ENCODE data around the gene CEP170B.
"Not testable (repeated sequence)": the region's sequence is repeated elsewhere in the genome, so short reads cannot be mapped to it uniquely, and the experiment has no call there.

The CEP170B gene

DNA sequence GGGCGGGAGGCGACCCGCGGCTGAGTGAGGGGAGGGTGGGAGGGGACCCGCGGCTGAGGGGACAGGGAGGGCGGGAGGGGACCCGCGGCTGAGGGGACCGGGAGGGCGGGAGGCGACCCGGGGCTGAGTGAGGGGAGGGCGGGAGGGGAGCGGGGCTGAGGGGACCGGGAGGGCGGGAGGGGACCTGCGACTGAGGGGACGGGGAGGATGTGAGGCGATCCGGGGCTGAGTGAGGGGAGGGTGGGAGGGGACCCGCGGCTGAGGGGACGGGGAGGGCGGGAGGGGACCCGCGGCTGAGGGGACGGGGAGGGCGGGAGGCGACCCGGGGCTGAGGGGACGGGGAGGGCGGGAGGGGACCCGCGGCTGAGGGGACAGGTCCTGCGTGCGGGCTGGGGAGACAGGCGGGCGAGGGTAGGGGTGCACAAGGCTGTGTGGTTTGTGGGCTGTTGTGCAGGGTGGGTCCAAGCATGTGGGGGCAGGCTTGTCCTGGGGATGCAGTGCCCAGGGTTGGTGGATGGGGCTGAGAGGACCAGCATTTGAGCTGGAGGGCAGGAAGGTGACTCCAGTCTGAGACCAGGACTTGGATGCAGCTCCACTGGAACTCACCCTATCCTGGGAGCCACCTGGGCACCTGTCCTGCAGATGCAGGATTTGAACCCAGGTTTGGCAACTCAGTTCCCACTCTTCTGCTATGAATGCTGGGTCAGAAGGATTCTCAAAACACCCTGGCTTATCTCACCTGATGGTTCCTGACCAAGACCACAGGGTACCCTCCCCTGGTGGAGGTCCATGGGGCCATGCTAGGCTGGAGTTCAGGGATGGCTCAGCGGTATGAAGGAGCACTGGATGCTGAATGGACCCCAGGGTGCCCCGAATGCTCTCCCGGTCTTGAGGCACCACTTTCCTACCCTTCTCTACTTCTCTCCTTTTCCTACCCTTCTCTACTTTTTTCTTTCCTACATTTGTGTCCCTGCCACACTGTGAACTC lies 69.0 kb downstream of the CEP170B start:
- no peak for DNase-seq

DNA sequence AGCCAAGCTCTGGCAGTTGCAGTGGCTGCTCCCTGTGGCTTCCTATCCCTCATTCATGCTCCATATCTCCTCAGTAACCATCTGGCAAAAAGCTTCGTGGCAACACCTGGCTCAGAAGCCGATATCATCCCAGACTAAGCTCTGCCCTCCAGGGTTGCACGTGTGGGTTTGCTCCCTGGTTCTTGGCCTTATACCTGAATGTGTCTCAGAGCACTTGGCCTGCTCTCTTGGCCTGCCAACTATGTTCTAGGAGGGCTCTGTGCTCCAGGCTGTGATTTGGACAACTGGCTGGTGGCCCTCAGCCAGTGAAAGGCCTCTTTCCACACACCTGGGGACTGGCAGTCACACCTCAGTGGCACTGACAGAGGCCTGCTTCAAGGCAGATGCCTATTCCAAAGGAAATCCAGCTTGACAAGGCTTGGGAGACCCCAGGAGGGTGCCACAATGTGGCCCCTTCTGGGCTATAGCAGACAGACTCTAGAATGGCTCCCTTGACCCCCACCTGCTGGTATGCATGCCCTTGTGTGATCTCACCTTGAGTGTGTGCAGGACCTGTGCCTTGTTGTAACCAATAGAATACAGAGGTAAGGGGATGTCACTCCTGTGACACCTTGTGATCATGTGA lies 70.1 kb downstream of the CEP170B start:
- DNase-seq = no peak

- no peak for DNase-seq
Measured at GRCh38 chr14:104935955-104936354, 70.9 kb downstream of the CEP170B start.

DNA sequence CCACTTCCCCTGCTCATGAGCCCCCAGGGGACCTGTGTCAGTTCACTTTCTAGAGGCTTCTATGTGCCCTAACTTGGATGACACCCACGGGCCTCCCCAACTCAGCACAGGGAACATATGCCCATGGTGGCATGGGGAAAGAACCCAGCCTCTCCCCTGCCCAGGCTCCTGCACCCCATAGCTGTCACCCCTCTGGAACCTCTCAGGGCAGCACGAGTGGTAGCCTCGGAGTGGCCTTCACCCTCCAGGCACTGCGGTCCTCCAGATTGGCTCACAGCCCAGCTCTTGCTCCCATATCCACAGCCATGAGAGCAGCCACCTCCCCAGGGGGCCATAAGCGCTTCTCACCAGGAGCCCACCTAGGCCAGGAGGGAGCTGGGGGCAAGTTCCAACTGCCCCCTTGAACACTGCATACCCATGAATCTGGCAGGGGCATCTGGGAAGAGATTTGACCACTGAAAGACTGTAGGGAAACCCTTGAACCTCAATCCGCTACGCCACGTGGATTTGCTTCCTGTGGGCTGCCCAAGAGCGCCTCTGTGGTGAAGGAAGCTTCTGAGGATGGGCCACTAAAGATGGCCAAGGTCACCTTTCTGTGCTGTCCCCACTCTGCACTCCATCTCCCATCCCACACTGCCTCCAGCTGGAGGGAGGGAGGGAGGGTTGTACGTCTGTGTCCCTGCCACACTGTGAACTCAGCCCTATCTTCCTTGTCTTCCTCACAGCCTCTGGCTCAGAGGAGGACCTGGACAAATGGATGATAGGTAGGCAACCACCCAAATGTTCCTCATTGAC lies 71.5 kb downstream of the CEP170B start:
- no peak for DNase-seq

DNA sequence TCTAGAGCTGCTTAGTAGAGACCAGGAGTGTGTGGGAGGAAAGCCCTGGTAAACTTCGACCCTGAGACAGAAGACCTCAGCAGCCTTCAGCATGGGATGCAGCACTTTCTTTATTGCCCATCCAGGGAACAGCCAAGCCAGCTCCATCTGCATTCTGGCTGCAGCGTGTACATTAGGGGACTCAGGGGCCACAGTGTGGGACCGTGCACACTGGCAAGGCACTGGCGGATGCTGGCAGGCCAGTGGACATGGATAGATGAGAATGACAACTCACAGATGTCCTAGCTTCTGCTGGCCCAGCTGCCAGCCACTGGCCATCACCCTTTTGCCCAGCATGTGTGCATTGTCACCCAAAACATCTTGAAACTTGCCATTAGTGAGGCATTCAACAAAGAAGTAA lies 72.1 kb downstream of the CEP170B start:
- DNase-seq = no peak

GRCh38 chr14:104937694-104938365 lies 72.8 kb downstream of the CEP170B start:
- no peak for DNase-seq

- no peak for DNase-seq
Measured at GRCh38 chr14:104938436-104938835, 73.4 kb downstream of the CEP170B start.

DNA sequence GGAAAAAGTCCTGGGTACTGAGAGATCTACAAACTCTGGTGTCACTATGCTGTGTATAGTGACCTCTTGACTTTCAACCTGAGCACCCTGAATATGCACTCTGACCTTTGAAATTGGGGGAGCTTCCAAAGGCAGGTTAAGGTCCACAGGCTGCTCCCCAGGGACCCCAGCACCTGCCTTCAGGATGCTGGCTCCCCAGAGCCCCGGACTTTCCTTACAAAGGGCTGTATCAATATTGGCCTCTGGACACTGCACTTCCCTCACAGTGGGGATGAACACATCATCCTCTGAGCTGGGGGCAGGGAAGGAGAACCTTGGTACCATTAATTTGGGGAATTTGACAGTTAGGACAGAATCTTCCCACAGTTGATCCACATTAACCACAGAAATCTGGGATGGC lies 73.9 kb downstream of the CEP170B start:
- DNase-seq = no peak

GRCh38 chr14:104939666-104940410 lies 74.8 kb downstream of the CEP170B start:
- DNase-seq = no peak

DNA sequence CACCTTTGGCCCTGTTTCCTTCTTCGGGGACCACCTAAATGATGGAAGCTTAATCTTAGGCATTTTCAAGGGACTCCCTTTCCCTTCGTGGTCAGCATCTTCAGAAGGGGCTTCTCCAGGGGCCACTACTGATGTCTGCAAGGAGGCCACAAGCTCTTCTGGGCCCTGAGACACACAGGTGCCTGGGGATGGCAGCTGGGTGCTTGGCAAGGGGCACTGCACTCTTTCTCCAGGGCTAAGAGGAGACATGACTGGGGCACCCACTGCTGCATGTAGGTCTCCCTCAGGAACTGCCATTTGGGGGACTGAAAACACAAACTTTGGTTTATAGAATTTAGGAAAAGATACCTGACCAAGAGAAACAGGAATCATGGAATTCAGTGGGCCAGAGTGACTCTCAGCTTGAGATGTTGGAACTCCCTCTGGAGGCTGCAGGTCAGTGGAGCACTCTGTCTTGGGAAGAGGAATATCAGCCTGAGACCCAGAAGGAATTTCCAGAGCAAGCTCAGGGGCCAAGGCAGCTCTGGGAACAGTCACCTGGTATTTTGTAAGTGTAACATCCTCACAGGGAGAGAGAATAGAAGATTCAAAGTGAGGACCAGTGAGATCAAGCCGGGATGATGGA lies 75.6 kb downstream of the CEP170B start:
- no peak for DNase-seq

- DNase-seq = no peak
Measured at GRCh38 chr14:104941508-104942365, 76.7 kb downstream of the CEP170B start.

DNA sequence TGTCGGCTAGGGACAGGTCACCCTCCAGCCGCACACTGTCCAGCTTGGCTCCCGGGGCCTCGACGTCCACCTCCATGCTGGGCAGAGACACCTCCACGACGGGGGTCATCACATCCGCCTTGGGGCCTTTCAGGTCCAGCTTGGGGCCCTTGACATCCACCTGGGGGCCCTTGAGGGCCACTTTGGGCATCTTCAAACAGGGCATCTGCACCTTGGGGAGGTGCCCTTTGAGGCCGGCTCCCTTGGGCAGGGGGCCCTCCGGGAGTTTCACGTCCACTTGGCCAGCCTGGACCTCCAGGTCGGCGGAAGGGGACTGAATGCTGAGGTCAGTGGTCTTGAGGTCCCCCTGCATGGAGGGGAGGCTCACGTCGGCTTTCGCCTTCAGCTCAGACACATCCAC lies 77.5 kb downstream of the CEP170B start:
- no peak for DNase-seq

DNA sequence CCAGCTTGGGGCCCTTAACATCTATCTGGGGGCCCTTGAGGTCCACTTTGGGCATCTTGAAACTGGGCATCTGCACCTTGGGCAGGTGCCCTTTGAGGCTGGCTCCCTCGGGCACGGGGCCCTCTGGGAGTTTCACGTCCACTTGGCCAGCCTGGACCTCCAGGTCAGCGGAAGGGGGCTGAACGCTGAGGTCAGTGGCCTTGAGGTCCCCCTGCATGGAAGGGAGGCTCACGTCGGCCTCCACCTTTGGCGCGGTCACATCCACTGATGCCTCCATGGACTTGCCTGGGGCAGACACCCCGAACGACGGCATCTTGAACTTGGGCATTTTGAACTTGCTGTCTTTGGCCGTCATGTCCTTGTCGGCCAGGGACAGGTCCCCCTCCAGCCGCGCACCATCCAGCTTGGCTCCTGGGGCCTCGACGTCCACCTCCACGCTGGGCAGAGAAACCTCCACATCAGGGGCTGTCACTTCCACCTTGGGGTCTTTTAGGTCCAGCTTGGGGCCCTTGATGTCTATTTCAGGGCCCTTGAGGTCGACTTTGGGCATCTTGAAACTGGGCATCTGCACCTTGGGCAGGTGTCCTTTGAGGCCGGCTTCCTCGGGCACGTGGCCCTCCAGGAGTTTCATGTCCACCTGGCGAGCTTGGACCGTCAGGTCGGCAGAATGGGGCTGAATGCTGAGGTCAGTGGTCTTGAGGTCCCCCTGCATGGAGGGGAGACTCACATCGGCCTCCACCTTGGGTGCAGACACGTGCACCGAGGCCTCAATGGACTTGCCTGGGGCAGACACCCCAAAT lies 78.3 kb downstream of the CEP170B start:
- DNase-seq = not testable (repeated sequence)

GRCh38 chr14:104944016-104944308 lies 78.9 kb downstream of the CEP170B start:
- not testable (repeated sequence) for DNase-seq

- not testable (repeated sequence) for DNase-seq
Measured at GRCh38 chr14:104944436-104945205, 79.6 kb downstream of the CEP170B start.

- DNase-seq = not testable (repeated sequence)
Measured at GRCh38 chr14:104945266-104945665, 80.2 kb downstream of the CEP170B start.
